Ishikawa (cell line): ENCODE data around the gene ZNF624.

Experiments used
- CREB1 ChIP-seq: IDR thresholded peaks from 2 replicates; pipeline ENCODE4 v1.6.1; 2012; ENCODE audit warnings: low read depth
- EGR1 ChIP-seq: IDR thresholded peaks from 2 replicates; pipeline ENCODE4 v1.6.1; 2012
- EP300 ChIP-seq: IDR thresholded peaks from 2 replicates; pipeline ENCODE4 v1.6.1; 2012; ENCODE audit warnings: borderline replicate concordance
- FOXM1 ChIP-seq: IDR thresholded peaks from 2 replicates; pipeline ENCODE4 v1.6.1; 2012; ENCODE audit warnings: low read depth, borderline replicate concordance
- NFIC ChIP-seq: IDR thresholded peaks from 2 replicates; pipeline ENCODE4 v1.6.1; 2012
- TAF1 ChIP-seq: IDR thresholded peaks from 2 replicates; pipeline ENCODE4 v1.6.1; 2012; ENCODE audit warnings: low read depth, mild to moderate bottlenecking
- TCF12 ChIP-seq: IDR thresholded peaks from 2 replicates; pipeline ENCODE4 v1.6.1; 2012; ENCODE audit warnings: low read depth
- TEAD4 ChIP-seq: IDR thresholded peaks from 2 replicates; pipeline ENCODE4 v1.6.1; 2012
- USF1 ChIP-seq: IDR thresholded peaks from 2 replicates; pipeline ENCODE4 v1.6.1; 2012
- YY1 ChIP-seq: IDR thresholded peaks from 2 replicates; pipeline ENCODE4 v1.6.1; 2012; ENCODE audit warnings: low read depth
- TF ChIP-seq, protein P1 (sequence below): IDR thresholded peaks from 2 replicates; pipeline ENCODE4 v1.6.1; 2012; ENCODE audit warnings: low read depth, mild to moderate bottlenecking
- TF ChIP-seq, protein P2 (sequence below): IDR thresholded peaks from 2 replicates; pipeline ENCODE4 v1.6.1; 2012

Gene ZNF624

DNA sequence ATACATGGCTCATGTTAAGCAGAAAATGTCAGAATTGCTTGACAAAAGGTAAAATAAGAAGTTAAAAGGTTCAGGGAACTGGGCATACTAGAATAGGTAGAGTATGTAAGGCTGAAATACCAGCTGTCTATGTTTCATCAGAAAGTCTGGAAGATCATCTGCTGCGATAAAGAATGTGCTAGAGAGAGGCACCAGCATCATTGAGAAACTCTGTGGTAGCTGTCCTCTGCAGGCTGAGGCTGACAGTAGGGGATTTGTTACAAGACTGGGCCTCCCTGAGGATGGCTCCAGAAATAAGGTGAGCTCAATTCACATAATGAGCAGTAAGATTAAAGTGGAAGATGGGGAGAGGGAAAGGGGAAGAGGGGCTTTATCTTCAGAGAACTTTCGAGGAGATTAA is 80.2 kb downstream of the ZNF624 start:
- TF ChIP-seq TCF12 (no peak), YY1 (no peak), EGR1 (no peak), TAF1 (no peak), USF1 (no peak), CREB1 (no peak), TEAD4 (no peak), NFIC (no peak), FOXM1 (no peak), EP300 (no peak)
- TF ChIP-seq, protein P1, sequence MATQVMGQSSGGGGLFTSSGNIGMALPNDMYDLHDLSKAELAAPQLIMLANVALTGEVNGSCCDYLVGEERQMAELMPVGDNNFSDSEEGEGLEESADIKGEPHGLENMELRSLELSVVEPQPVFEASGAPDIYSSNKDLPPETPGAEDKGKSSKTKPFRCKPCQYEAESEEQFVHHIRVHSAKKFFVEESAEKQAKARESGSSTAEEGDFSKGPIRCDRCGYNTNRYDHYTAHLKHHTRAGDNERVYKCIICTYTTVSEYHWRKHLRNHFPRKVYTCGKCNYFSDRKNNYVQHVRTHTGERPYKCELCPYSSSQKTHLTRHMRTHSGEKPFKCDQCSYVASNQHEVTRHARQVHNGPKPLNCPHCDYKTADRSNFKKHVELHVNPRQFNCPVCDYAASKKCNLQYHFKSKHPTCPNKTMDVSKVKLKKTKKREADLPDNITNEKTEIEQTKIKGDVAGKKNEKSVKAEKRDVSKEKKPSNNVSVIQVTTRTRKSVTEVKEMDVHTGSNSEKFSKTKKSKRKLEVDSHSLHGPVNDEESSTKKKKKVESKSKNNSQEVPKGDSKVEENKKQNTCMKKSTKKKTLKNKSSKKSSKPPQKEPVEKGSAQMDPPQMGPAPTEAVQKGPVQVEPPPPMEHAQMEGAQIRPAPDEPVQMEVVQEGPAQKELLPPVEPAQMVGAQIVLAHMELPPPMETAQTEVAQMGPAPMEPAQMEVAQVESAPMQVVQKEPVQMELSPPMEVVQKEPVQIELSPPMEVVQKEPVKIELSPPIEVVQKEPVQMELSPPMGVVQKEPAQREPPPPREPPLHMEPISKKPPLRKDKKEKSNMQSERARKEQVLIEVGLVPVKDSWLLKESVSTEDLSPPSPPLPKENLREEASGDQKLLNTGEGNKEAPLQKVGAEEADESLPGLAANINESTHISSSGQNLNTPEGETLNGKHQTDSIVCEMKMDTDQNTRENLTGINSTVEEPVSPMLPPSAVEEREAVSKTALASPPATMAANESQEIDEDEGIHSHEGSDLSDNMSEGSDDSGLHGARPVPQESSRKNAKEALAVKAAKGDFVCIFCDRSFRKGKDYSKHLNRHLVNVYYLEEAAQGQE: no peak
- TF ChIP-seq, protein P2, sequence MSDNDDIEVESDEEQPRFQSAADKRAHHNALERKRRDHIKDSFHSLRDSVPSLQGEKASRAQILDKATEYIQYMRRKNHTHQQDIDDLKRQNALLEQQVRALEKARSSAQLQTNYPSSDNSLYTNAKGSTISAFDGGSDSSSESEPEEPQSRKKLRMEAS: no peak
